Mucosa of stomach (tissue), 1 donor: ENCODE data around the gene POLR2E.

Source experiments
- H3K27me3 ChIP-seq: one replicate; pipeline ENCODE4 v1.7.0; 2013; ENCODE audit warnings: mild to moderate bottlenecking, low read length; ENCODE audit not compliant: control insufficient read depth, insufficient read depth
- H3K36me3 ChIP-seq: one replicate; pipeline ENCODE4 v1.7.0; 2013; ENCODE audit warnings: low read length; ENCODE audit not compliant: control insufficient read depth, insufficient read depth
- H3K4me1 ChIP-seq: one replicate; pipeline ENCODE4 v1.7.0; 2013; ENCODE audit warnings: mild to moderate bottlenecking, low read length; ENCODE audit not compliant: control insufficient read depth, insufficient read depth
- H3K4me3 ChIP-seq: one replicate; pipeline ENCODE4 v1.7.0; 2013; ENCODE audit warnings: low read length
- H3K9ac ChIP-seq: one replicate; pipeline ENCODE4 v1.7.0; 2013; ENCODE audit warnings: mild to moderate bottlenecking, low read length, moderate library complexity
- H3K9me3 ChIP-seq: one replicate; pipeline ENCODE4 v1.7.0; 2013; ENCODE audit warnings: mild to moderate bottlenecking, low read length, moderate library complexity; ENCODE audit not compliant: control insufficient read depth
- donor health status: Pancreatic carcinoma.

Gene POLR2E

DNA sequence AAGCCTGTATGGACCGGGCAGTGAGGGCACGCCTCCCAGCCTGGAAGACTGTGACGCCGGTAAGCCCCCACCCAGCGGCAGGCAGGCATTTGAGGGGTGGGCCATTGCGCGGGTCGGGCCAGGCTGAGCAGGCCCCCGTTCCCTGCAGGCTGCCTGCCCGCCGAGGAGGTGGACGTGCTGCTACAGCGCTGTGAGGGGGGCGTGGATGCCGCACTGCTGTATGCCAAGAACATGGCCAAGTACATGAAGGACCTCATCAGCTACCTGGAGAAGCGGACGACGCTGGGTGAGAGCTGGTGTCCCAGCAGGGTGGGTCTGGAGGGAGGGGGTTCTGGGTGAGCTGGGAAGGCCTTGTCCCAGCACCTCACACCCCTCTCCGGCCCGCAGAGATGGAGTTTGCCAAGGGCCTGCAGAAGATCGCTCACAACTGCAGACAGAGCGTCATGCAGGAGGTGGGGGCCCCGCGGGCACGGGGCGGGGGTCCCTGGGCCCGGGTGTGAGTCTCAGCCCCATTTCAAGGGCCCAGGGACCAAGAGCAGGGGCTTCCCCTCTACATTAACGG, 21.1 kb downstream of the POLR2E start:
- H3K9me3 ChIP-seq, result no peaks in the 10 kb centered on the region
- H3K4me1 ChIP-seq, result peaks cover 38% of the 10 kb centered on the region
- H3K36me3 ChIP-seq, result no peaks in the 10 kb centered on the region
- H3K4me3 ChIP-seq, result no peak overlapping the region
- H3K9ac ChIP-seq, result no peak overlapping the region
- H3K27me3 ChIP-seq, result peaks cover 32% of the 10 kb centered on the region

DNA sequence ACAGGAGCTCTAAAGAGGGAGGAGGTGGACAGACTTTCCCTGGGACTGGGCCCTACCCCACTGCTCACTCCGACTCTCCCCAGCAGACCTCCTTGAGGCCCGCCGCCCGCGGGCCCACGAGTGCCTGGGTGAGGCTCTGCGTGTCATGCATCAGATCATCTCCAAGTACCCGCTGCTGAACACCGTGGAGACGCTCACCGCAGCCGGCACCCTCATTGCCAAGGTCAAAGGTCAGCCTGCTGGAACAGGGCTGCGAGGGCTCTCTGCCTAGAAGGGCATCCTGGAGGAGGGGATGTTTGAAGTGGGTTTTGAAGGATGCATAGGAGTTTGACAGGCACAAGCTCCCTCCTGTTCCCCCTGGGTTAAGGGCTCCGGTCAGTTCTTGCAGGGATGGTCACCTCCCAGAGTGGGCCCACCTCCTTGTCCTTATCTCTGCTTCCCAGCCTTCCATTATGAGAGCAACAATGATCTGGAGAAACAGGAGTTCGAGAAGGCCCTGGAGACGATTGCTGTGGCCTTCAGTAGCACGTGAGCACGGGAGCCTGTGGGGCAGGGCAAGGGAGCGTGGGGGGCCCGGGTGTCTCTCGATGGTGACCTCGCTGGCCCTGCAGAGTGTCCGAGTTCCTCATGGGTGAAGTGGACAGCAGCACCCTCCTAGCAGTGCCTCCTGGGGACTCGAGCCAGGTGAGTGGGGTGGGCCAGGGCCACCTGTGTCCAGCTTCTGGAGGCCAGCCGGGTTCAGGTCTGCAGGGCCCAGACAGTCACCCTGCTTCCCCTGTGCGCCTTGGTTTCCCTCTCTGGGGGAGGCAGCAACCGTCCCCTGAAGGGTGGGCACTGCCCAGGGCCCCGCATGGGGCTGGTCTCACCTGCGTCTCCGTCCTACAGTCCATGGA, 21.9 kb downstream of the POLR2E start:
- H3K9me3 ChIP-seq, result no peaks in the 10 kb centered on the region

DNA sequence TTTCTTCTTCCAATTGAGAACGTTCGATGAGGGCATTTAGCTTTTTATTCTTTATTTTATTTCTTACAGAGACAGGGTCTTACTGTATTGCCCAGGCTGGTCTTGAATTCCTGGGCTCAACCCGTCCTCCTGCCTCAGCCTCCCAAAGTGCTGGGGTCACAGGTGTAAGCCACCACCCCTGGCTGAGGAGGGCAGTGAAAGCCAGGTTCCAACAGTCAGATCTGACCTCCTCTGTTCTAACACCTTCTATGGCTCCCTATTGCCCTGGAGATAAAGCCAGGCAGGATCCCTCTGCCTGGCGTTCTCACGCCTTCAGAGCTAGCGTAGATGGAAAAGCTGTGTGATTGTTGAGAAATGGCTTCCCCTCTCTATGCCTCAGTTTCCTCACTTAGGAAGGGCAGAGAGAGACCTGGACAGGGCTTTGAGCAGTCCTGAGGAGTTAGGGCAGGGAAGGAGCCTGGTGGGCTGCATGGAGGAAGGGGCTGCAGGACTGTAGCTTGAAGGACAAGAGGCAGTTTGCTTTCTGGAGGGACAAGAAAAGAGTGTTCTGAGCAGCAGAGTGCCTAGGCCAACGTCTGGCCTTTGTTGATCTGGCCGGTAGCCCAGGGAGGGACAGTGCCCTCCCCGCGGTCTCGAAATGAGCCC, 22.7 kb downstream of the POLR2E start:
- H3K9ac ChIP-seq, result no peak overlapping the region
- H3K9me3 ChIP-seq, result no peaks in the 10 kb centered on the region
- no peaks in the 10 kb centered on the region for H3K36me3 ChIP-seq
- H3K4me3 ChIP-seq, result no peak overlapping the region
- H3K4me1 ChIP-seq, result peaks cover 54% of the 10 kb centered on the region
- H3K27me3 ChIP-seq, result peaks cover 46% of the 10 kb centered on the region

More for the DNA sequence above, 21.9 kb downstream of the POLR2E start:
- Histone ChIP-seq H3K9ac (no peak overlapping the region), H3K4me1 (peaks cover 45% of the 10 kb centered on the region), H3K4me3 (no peak overlapping the region), H3K27me3 (peaks cover 38% of the 10 kb centered on the region), H3K36me3 (no peaks in the 10 kb centered on the region)

DNA sequence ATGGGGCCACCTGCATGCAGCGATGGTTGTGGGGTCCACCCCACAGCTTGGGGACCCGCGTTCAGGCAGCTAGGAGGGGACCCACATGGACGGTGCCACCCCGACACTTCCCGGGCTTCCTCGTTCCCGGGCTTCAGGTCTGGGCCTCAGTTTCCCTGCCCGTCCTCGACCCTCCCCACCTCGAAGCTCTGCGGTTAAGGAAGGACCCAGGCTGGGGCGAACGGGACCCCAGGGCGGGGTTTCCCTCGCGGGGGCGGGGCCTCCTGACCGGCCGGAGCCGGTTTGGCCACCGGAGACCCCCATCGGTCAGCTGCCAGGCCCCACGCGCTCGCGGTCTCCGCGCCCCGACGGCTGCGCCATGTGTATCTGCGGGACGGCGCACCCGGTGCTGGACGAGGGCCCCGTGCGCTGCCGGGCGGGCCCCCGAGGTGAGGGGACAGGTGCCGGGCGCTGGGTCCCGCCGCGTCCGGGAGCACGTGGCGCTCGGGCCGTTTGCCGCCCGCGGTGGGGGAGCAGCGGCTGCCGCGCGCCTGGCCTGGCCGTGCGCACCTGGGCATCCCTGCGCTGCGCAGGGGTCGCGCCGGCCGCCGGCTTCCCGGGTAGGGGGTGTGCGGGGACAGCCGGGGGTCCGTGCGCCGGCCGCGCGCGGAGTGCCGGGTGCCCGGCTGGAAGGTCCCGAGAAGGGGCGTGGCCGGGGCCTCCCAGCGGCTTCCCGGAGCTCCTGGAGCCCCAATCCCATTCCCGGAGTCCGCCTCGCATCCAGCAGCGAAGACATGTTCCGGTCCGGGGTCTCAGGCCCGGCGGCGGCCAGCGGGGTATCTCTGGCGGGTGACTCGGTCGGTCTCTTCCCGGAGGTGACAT, 24.0 kb downstream of the POLR2E start:
- H3K27me3 ChIP-seq, result peaks cover 60% of the 10 kb centered on the region
- H3K4me3 ChIP-seq, result no peak overlapping the region
- peaks cover 58% of the 10 kb centered on the region for H3K4me1 ChIP-seq
- no peak overlapping the region for H3K9ac ChIP-seq
- H3K36me3 ChIP-seq, result no peaks in the 10 kb centered on the region
- no peaks in the 10 kb centered on the region for H3K9me3 ChIP-seq

DNA sequence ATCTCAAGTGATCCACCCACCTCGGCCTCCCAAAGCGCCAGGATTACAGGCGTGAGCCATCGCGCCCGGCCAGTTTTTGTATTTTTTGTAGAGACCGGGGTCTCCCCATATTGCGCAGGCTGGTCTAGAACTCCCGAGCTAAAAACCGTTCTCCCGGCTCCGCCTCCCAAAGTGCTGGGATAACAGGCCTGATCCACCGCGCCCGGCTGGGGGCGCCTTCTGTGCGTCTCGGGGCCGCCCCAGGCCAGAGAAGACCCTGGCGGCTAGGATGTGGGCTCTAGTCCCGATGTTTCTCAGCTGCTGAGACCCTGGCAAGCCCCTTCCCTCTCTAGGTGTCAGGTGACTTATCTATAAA, 24.6 kb downstream of the POLR2E start:
- Histone ChIP-seq H3K9ac (no peak overlapping the region), H3K36me3 (no peaks in the 10 kb centered on the region), H3K4me3 (no peak overlapping the region), H3K27me3 (peaks cover 66% of the 10 kb centered on the region), H3K9me3 (no peaks in the 10 kb centered on the region), H3K4me1 (peaks cover 58% of the 10 kb centered on the region)

DNA sequence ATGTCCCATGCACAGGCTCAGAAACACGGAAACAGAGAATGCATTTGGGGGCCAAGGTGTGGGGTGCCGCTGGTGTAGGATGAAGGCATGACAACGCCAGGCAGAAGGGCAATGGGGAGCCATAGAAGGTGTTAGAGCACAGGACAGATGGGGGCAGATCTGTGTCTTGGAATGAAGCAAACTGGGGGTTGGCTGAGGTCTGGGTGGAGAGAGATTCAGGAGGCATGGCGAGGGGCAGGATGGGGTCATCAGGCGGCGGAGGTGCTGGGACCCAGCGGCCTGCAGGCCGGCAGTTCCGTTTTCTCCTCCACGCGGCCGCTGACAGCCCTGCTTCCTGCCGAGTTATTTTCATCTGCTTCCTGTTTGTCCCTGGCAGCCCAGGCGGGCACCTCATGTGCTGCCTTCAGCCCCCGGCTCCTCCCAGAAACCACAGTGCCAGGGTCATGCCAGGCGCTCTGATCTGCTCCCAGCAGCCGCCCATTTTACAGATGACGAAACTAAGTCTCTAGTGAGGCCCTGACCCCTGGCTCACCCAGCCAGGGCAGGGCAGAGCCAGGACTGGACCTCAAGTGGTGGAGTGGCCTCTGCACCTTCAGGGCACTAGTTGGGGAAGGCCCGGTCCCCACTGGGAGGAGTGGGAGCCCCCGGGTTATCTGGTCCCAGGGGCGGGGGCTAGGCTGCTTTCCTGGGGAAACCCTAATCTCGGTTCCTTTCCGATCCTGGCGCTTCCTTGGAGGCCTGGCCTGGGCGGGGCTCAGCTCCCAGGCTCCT, 26.0 kb downstream of the POLR2E start:
- H3K27me3 ChIP-seq, result peaks cover 70% of the 10 kb centered on the region
- no peak overlapping the region for H3K9ac ChIP-seq
- H3K4me3 ChIP-seq, result no peak overlapping the region

DNA sequence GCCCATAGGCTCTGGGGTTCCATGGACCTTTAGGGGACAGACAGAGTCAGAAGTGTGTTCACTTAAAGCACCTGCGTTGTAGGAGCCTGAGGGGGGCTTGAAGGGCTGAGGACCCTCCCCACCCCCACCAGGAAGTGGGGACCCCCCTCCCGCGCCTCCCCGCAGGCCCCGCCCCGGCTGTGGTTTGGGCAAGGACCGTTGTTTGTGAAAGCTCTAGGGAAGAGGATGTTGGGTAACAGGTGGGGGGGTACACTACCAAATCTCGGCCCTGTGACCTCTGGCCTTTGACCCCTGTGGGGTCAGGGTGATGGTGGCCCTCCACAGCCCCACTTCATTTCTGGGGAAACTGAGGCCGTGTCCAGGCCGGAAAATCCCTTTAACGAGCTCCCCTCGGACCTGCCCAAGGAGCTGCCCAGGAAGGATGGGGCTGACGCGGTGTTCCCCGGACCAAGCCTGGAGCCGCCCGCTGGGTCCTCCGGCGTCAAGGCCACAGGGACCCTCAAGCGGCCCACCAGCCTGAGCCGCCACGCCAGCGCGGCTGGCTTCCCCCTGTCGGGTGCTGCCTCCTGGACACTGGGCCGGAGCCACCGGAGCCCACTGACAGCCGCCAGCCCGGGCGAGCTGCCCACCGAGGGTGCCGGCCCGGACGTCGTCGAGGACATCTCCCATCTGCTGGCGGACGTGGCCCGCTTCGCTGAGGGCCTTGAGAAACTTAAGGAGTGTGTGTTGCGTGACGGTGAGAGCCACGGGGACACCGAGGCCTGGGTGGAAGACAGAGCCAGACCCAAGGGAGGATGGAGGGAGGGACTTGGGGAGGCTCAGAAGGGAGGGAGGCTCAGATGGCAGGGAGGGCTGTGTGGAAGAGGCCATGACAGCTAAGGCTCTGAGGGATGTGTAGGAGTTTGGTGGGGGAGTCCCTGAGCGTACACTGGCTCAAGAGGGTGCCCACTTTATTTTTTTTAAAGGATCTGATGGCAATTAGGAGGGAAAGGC, 26.9 kb downstream of the POLR2E start:
- Histone ChIP-seq H3K4me3 (no peak overlapping the region), H3K36me3 (no peaks in the 10 kb centered on the region), H3K4me1 (peaks cover 62% of the 10 kb centered on the region), H3K9me3 (no peaks in the 10 kb centered on the region), H3K27me3 (peaks cover 73% of the 10 kb centered on the region), H3K9ac (no peak overlapping the region)

More for the DNA sequence above, 26.0 kb downstream of the POLR2E start:
- H3K9me3 ChIP-seq, result no peaks in the 10 kb centered on the region
- H3K36me3 ChIP-seq, result no peaks in the 10 kb centered on the region
- H3K4me1 ChIP-seq, result peaks cover 61% of the 10 kb centered on the region

DNA sequence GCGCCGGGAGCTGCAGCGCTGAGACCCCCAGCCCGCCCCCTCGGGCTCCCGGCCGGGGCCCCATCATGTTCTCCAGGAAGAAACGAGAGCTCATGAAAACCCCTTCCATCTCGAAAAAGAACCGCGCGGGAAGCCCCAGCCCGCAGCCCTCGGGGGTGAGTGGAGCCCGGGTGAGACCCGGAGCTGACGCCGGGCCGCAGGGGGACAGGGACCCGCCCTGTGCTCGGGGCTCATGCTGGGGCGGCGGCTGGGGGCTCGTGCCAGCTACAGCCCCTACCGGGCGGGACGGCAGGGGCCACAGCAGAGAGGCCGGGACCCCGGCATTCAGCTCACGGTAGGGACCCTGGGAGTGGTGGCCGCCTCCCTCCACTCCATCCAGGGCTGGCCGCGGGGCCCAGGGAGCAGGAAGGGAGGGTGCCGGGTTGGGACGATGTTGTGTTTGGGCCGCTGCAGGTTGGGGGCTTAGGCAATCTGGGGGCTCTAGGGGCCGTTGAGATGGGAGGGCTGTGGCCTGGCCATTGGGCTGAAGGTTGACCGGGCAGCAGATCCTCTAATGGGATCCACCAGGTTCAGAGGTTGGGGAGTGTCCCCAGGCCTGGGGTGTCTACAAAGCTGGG, 27.7 kb downstream of the POLR2E start:
- H3K9me3 ChIP-seq, result no peaks in the 10 kb centered on the region
- H3K9ac ChIP-seq, result peak overlapping the region; percentile 28
- peaks cover 62% of the 10 kb centered on the region for H3K4me1 ChIP-seq
- no peaks in the 10 kb centered on the region for H3K36me3 ChIP-seq
- peaks cover 71% of the 10 kb centered on the region for H3K27me3 ChIP-seq
- no peak overlapping the region for H3K4me3 ChIP-seq

DNA sequence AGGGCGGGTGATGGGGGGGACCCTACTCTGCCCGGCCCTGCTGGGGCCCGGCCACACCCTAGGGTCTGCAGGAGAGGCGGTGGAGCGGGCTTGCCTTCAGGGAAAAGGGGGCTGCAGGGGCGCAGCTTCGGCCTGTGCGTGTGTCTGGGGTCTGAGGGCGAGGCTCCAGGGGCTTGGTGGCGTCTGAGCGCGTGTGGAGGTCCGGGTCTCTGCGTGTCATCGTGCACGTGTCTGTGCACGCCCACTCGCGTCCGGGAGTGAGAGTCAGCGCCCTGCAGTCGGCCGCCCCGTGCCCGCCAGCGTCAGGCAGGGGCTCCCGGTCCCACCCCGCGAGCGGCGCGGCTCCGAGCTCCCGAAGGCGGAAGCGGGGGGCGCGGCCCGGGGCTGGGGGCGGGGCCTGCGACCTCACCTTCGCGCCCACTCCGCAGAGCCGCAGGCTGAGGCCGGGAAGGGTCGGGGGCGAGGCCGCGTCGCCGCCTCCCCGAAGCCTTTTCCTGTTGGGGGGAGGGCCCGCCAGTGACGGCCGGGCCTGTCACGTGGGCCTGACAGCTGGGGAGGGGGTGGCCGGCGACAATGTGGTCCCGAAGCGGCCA, 28.3 kb downstream of the POLR2E start, which contains the start of gene ARHGAP45:
ARHGAP45 (plus strand) TSS at position 420 of the 593 bp plus-strand sequence. CDS start 239 bp downstream, outside the sequence.
- Histone ChIP-seq H3K36me3 (no peaks in the 10 kb centered on the region), H3K4me1 (peaks cover 62% of the 10 kb centered on the region), H3K9me3 (no peaks in the 10 kb centered on the region), H3K9ac (peak within 1 kb of the TSS; percentile 28), H3K27me3 (peaks cover 65% of the 10 kb centered on the region), H3K4me3 (no peak within 1 kb of the TSS)

DNA sequence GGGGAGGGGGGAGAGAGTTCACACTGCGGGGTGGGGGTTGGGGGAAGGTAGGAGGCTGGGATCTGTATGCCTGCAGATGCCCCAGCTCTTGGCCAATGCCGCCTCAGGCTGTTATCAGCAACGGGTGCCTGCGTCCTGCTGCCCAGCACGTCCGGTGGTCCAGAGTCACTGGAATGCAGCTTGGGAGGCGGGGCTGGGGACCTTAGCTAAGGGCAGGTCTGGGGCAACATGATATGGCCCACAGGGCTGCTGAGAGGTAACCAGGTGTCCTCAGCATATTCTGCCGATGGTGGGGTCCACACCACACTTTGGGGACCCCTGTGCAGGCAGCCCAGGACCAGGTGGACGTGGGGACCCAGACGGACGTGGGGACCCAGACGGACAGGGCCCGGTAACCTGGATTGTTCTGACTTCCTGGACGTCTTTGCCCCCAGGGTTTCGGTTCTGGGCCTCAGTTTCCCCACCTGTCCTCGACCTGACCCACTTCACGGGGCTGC, 28.9 kb downstream of the POLR2E start:
- no peaks in the 10 kb centered on the region for H3K36me3 ChIP-seq
- peaks cover 60% of the 10 kb centered on the region for H3K27me3 ChIP-seq
- peaks cover 62% of the 10 kb centered on the region for H3K4me1 ChIP-seq
- no peak overlapping the region for H3K9ac ChIP-seq
- H3K9me3 ChIP-seq, result no peaks in the 10 kb centered on the region
- H3K4me3 ChIP-seq, result no peak overlapping the region
